DOHH2 (cell line): ENCODE measurements around the gene SYCN.

Experiments
- H3F3A ChIP-seq: fragments of 200-600 bp; sonication (generic), shearing (Covaris generic); 2 replicates; pipeline ENCODE4 v1.6.0; 2016; ENCODE audit warnings: antibody characterized with exemption, mild to moderate bottlenecking; ENCODE audit not compliant: control insufficient read depth, insufficient read depth
- H3K27ac ChIP-seq: fragments of 200-600 bp; sonication (generic); 2 replicates; pipeline ENCODE4 v1.5.1; 2014; ENCODE audit warnings: low read depth, mild to moderate bottlenecking, low read length, moderate library complexity
- H3K27me3 ChIP-seq: fragments of 200-600 bp; sonication (generic); 2 replicates; pipeline ENCODE4 v1.6.1; 2014; ENCODE audit warnings: mild to moderate bottlenecking, low read length, mixed read lengths; ENCODE audit not compliant: control insufficient read depth
- H3K36me3 ChIP-seq: fragments of 200-600 bp; sonication (generic); 2 replicates; pipeline ENCODE4 v1.6.1; 2014; ENCODE audit warnings: mild to moderate bottlenecking, low read length, moderate library complexity, mixed read lengths; ENCODE audit not compliant: control insufficient read depth
- H3K4me1 ChIP-seq: fragments of 200-600 bp; sonication (generic); 2 replicates; pipeline ENCODE4 v1.6.1; 2014; ENCODE audit warnings: mild to moderate bottlenecking, low read length, mixed read lengths; ENCODE audit not compliant: control insufficient read depth
- H3K4me2 ChIP-seq: fragments of 200-600 bp; sonication (generic); 2 replicates; pipeline ENCODE4 v1.6.0; 2014; ENCODE audit warnings: mild to moderate bottlenecking, low read length, moderate library complexity
- H3K4me3 ChIP-seq: fragments of 200-600 bp; sonication (generic); 2 replicates; pipeline ENCODE4 v1.5.1; 2014; ENCODE audit warnings: mild to moderate bottlenecking, low read length, mixed read lengths
- H3K79me2 ChIP-seq: fragments of 200-600 bp; sonication (generic); 2 replicates; pipeline ENCODE4 v1.6.1; 2014; ENCODE audit warnings: mild to moderate bottlenecking, low read length, mixed read lengths; ENCODE audit not compliant: control insufficient read depth
- H3K9me2 ChIP-seq: fragments of 200-600 bp; sonication (generic); replicated peaks from 2 replicates; pipeline ENCODE4 v1.6.1; 2014; ENCODE audit warnings: mild to moderate bottlenecking, low read length, mixed read lengths; ENCODE audit not compliant: control insufficient read depth
- H3K9me3 ChIP-seq: fragments of 200-600 bp; sonication (generic); 2 replicates; pipeline ENCODE4 v1.6.1; 2014; ENCODE audit warnings: antibody characterized with exemption, low read length, mixed read lengths; ENCODE audit not compliant: control insufficient read depth, insufficient read depth
- H4K20me1 ChIP-seq: fragments of 200-600 bp; sonication (generic); 2 replicates; pipeline ENCODE4 v1.6.0; 2014; ENCODE audit warnings: low read depth, mild to moderate bottlenecking, antibody characterized with exemption, low read length, moderate library complexity; ENCODE audit not compliant: control insufficient read depth, insufficient read depth
- CTCF ChIP-seq: fragments of 200-600 bp; sonication (generic); IDR thresholded peaks from one replicate; pipeline ENCODE4 v1.5.1; 2014; ENCODE audit warnings: antibody characterized with exemption, mild to moderate bottlenecking, low read depth, low read length; ENCODE audit not compliant: poor library complexity, severe bottlenecking
- EZH2phosphoT487 ChIP-seq: fragments of 200-600 bp; sonication (generic); IDR thresholded peaks from 2 replicates; pipeline ENCODE4 v1.6.1; 2017; ENCODE audit warnings: borderline replicate concordance, mild to moderate bottlenecking, antibody characterized with exemption, low read length, moderate library complexity, mixed read lengths

SYCN gene

GRCh38 chr19:39164289-39164688 lies 39.8 kb downstream of the SYCN start:
- TF ChIP-seq CTCF (no peak), EZH2phosphoT487 (no peak)
- no peak overlapping the region for H3K4me2 ChIP-seq
- no peaks in the 10 kb centered on the region for H3K27me3 ChIP-seq
- no peaks in the 10 kb centered on the region for H4K20me1 ChIP-seq
- no peaks in the 10 kb centered on the region for H3K36me3 ChIP-seq
- H3K9me2 ChIP-seq: no peaks in the 10 kb centered on the region
- H3K79me2 ChIP-seq: no peaks in the 10 kb centered on the region
- no peaks in the 10 kb centered on the region for H3F3A ChIP-seq
- H3K9me3 ChIP-seq: no peaks in the 10 kb centered on the region
- H3K4me3 ChIP-seq: no peak overlapping the region
- H3K27ac ChIP-seq: no peak overlapping the region
- no peaks in the 10 kb centered on the region for H3K4me1 ChIP-seq

GRCh38 chr19:39163621-39164020 lies 40.4 kb downstream of the SYCN start:
- H3K9me2 ChIP-seq: no peaks in the 10 kb centered on the region
- H3K79me2 ChIP-seq: no peaks in the 10 kb centered on the region
- no peaks in the 10 kb centered on the region for H4K20me1 ChIP-seq

GRCh38 chr19:39162441-39163043 lies 41.5 kb downstream of the SYCN start:
- no peaks in the 10 kb centered on the region for H3K9me3 ChIP-seq
- no peaks in the 10 kb centered on the region for H3F3A ChIP-seq
- H3K27ac ChIP-seq: no peak overlapping the region
- H3K9me2 ChIP-seq: no peaks in the 10 kb centered on the region
- no peaks in the 10 kb centered on the region for H3K4me1 ChIP-seq
- H3K36me3 ChIP-seq: no peaks in the 10 kb centered on the region
- H4K20me1 ChIP-seq: no peaks in the 10 kb centered on the region
- 0 out of 2 replicates have a peak, but pooled peaks cover 3% of the 10 kb centered on the region for H3K79me2 ChIP-seq
- H3K4me2 ChIP-seq: no peak overlapping the region
- H3K27me3 ChIP-seq: no peaks in the 10 kb centered on the region
- TF ChIP-seq EZH2phosphoT487 (no peak), CTCF (no peak)
- no peak overlapping the region for H3K4me3 ChIP-seq

More at GRCh38 chr19:39163621-39164020, 40.4 kb downstream of the SYCN start:
- Histone ChIP-seq H3K4me2 (no peak overlapping the region), H3K4me3 (no peak overlapping the region), H3F3A (no peaks in the 10 kb centered on the region), H3K27ac (no peak overlapping the region), H3K4me1 (no peaks in the 10 kb centered on the region), H3K36me3 (no peaks in the 10 kb centered on the region), H3K27me3 (no peaks in the 10 kb centered on the region), H3K9me3 (no peaks in the 10 kb centered on the region)
- TF ChIP-seq CTCF: no peak
- TF ChIP-seq EZH2phosphoT487: no peak
